IMR-90 (cell line): ENCODE data around the gene ZSWIM5. TPM values are rescaled to one million over a fixed set of nuclear protein-coding genes. Genes with fewer than 3 reads are reported as not detected.

Experiments
- ATAC-seq: fragments of 200-7000 bp; cut with Tn5 transposase; 2 replicates; pipeline ENCODE4 v1.9.1; 2020; ENCODE audit warnings: low read depth, mild to moderate bottlenecking, moderate library complexity
- BruUV-seq: library from RNA; stranded (reverse); fragments of 400-500 nt; replicated peaks from 2 replicates; lab custom pipeline; 2021; lab: Mats Ljungman, UMichigan
- CTCF ChIA-PET: fragments of 300-600 bp; formaldehyde crosslinking; extraction: SDS; loops from one replicate; lab custom pipeline; 2021; ENCODE audit warnings: antibody characterized with exemption; lab: Yijun Ruan, JAX
- POLR2A ChIA-PET: fragments of 300-600 bp; sonication (Branson Sonifier 250); formaldehyde crosslinking; loops from one replicate; lab custom pipeline; 2022; ENCODE audit warnings: antibody characterized with exemption; ENCODE audit not compliant: unreplicated experiment; lab: Charles Lee
- DNase-seq: peaks from one replicate; pipeline ENCODE4 v3.0.0; 2013
- H2AFZ ChIP-seq: replicated peaks from 2 replicates; pipeline ENCODE3; 2013; ENCODE audit warnings: low read length, mild to moderate bottlenecking; ENCODE audit not compliant: poor library complexity
- H2AK5ac ChIP-seq: 2 replicates; pipeline ENCODE4 v1.6.1; 2013; ENCODE audit warnings: low read depth, low read length, inconsistent platforms
- H2AK9ac ChIP-seq: replicated peaks from 2 replicates; pipeline ENCODE3; 2013; ENCODE audit warnings: mild to moderate bottlenecking, low read depth, low read length, moderate library complexity; ENCODE audit not compliant: poor library complexity
- H2BK120ac ChIP-seq: 2 replicates; pipeline ENCODE4 v1.6.1; 2013; ENCODE audit warnings: low read depth, low read length, inconsistent platforms
- H2BK15ac ChIP-seq: 3 replicates; pipeline ENCODE4 v1.6.1; 2013; ENCODE audit warnings: low read depth, low read length, inconsistent platforms
- H2BK20ac ChIP-seq: 2 replicates; pipeline ENCODE4 v1.6.1; 2013; ENCODE audit warnings: low read depth, mild to moderate bottlenecking, inconsistent platforms, low read length, moderate library complexity
- H2BK5ac ChIP-seq: 2 replicates; pipeline ENCODE4 v1.6.1; 2013; ENCODE audit warnings: mild to moderate bottlenecking, low read depth, low read length, inconsistent platforms; ENCODE audit not compliant: poor library complexity, severe bottlenecking
- H3K14ac ChIP-seq: replicated peaks from 2 replicates; pipeline ENCODE4 v1.6.1; 2013; ENCODE audit warnings: low read depth, low read length, inconsistent platforms
- H3K18ac ChIP-seq: 2 replicates; pipeline ENCODE4 v1.6.1; 2013; ENCODE audit warnings: low read depth, low read length, control low read depth
- H3K23ac ChIP-seq: 2 replicates; pipeline ENCODE4 v1.6.1; 2013; ENCODE audit warnings: low read depth, low read length, inconsistent platforms
- H3K27ac ChIP-seq: 2 replicates; pipeline ENCODE4 v1.5.1; 2013; ENCODE audit warnings: mild to moderate bottlenecking, control low read depth, low read length; ENCODE audit not compliant: insufficient read depth
- H3K27me3 ChIP-seq: 2 replicates; pipeline ENCODE4 v1.6.1; 2013; ENCODE audit warnings: low read length; ENCODE audit not compliant: control insufficient read depth, insufficient read depth
- H3K36me3 ChIP-seq: 2 replicates; pipeline ENCODE4 v1.6.1; 2013; ENCODE audit warnings: low read length, mixed read lengths; ENCODE audit not compliant: control insufficient read depth, insufficient read depth
- H3K4ac ChIP-seq: 2 replicates; pipeline ENCODE4 v1.6.1; 2013; ENCODE audit warnings: low read depth, low read length, inconsistent platforms
- H3K4me1 ChIP-seq: 2 replicates; pipeline ENCODE4 v1.6.1; 2013; ENCODE audit warnings: low read length, mixed read lengths; ENCODE audit not compliant: control insufficient read depth, insufficient read depth
- H3K4me2 ChIP-seq: 2 replicates; pipeline ENCODE4 v1.6.1; 2013; ENCODE audit warnings: low read depth, mild to moderate bottlenecking, control low read depth, low read length, moderate library complexity
- H3K4me3 ChIP-seq: 2 replicates; pipeline ENCODE4 v1.5.1; 2013; ENCODE audit warnings: low read depth, mild to moderate bottlenecking, control low read depth, low read length, moderate library complexity; ENCODE audit not compliant: insufficient read depth
- H3K56ac ChIP-seq: 2 replicates; pipeline ENCODE4 v1.6.1; 2013; ENCODE audit warnings: low read length, inconsistent platforms; ENCODE audit not compliant: insufficient read depth; ENCODE audit errors: extremely low read depth
- H3K79me1 ChIP-seq, 2 experiments: 2 replicates each; pipeline ENCODE4 v1.6.1; 2013; ENCODE audit warnings: low read length in 2 of 2, inconsistent platforms in 1 of 2, low read depth in 1 of 2
- H3K9ac ChIP-seq: 2 replicates; pipeline ENCODE4 v1.6.1; 2013; ENCODE audit warnings: low read depth, low read length, control low read depth
- H3K9me1 ChIP-seq: 2 replicates; pipeline ENCODE4 v1.6.1; 2013; ENCODE audit warnings: low read length, inconsistent platforms; ENCODE audit not compliant: insufficient read depth
- H3K9me3 ChIP-seq: 2 replicates; pipeline ENCODE4 v1.6.1; 2013; ENCODE audit warnings: low read length; ENCODE audit not compliant: control insufficient read depth, insufficient read depth
- H4K20me1 ChIP-seq: 2 replicates; pipeline ENCODE4 v1.6.1; 2013; ENCODE audit warnings: low read length, inconsistent platforms; ENCODE audit not compliant: insufficient read depth
- H4K5ac ChIP-seq: 2 replicates; pipeline ENCODE4 v1.6.1; 2013; ENCODE audit warnings: mild to moderate bottlenecking, low read depth, low read length, control low read depth
- H4K8ac ChIP-seq, 2 experiments: 2 replicates each; pipeline ENCODE4 v1.6.1; 2013; ENCODE audit warnings: low read depth in 2 of 2, low read length in 2 of 2, control low read depth in 1 of 2, inconsistent platforms in 1 of 2
- H4K91ac ChIP-seq: 2 replicates; pipeline ENCODE4 v1.6.1; 2013; ENCODE audit warnings: low read depth, low read length, inconsistent platforms; ENCODE audit not compliant: insufficient read depth
- BHLHE40 ChIP-seq: fragments of 150-350 bp; IDR thresholded peaks from 2 replicates; pipeline ENCODE4 v1.6.1; 2016; ENCODE audit warnings: mild to moderate bottlenecking, low read depth, low read length
- CEBPB ChIP-seq: IDR thresholded peaks from 2 replicates; pipeline ENCODE4 v1.6.1; 2012; ENCODE audit warnings: low read depth, low read length, improper control_type of control experiment
- CHD1 ChIP-seq: IDR thresholded peaks from 2 replicates; pipeline ENCODE4 v1.6.1; 2012; ENCODE audit warnings: low read depth, low read length, improper control_type of control experiment
- CTCF ChIP-seq: conservative IDR thresholded peaks from 2 replicates; pipeline ENCODE4 v1.5.1; 2012; ENCODE audit warnings: mild to moderate bottlenecking, low read depth, low read length, improper control_type of control experiment
- ELK1 ChIP-seq: fragments of 150-350 bp; IDR thresholded peaks from 2 replicates; pipeline ENCODE4 v1.6.1; 2016; ENCODE audit warnings: low read depth, mild to moderate bottlenecking, low read length, moderate library complexity, borderline replicate concordance
- MAFK ChIP-seq: IDR thresholded peaks from 2 replicates; pipeline ENCODE4 v1.6.1; 2012; ENCODE audit warnings: low read depth, low read length, improper control_type of control experiment
- MAZ ChIP-seq: IDR thresholded peaks from 2 replicates; pipeline ENCODE4 v1.6.1; 2012; ENCODE audit warnings: low read depth, mild to moderate bottlenecking, low read length, improper control_type of control experiment, moderate library complexity, borderline replicate concordance
- MXI1 ChIP-seq: IDR thresholded peaks from 2 replicates; pipeline ENCODE4 v1.6.1; 2012; ENCODE audit warnings: low read depth, mild to moderate bottlenecking, low read length, moderate library complexity, borderline replicate concordance
- NFE2L2 ChIP-seq: fragments of 150-350 bp; IDR thresholded peaks from 2 replicates; pipeline ENCODE4 v1.6.1; 2016; ENCODE audit warnings: low read depth, mild to moderate bottlenecking, low read length
- POLR2A ChIP-seq: IDR thresholded peaks from 2 replicates; pipeline ENCODE4 v1.6.1; 2012; ENCODE audit warnings: mild to moderate bottlenecking, low read depth, low read length
- RCOR1 ChIP-seq: IDR thresholded peaks from 2 replicates; pipeline ENCODE4 v1.6.1; 2012; ENCODE audit warnings: mild to moderate bottlenecking, low read length, improper control_type of control experiment; ENCODE audit not compliant: insufficient replicate concordance
- RFX5 ChIP-seq: IDR thresholded peaks from 2 replicates; pipeline ENCODE4 v1.8.0; 2012; ENCODE audit warnings: low read depth, mild to moderate bottlenecking, low read length, moderate library complexity
- SMC3 ChIP-seq: fragments of 150-350 bp; IDR thresholded peaks from 2 replicates; pipeline ENCODE4 v1.6.1; 2016; ENCODE audit warnings: low read depth, mild to moderate bottlenecking, antibody characterized with exemption, low read length, moderate library complexity
- USF2 ChIP-seq: fragments of 150-350 bp; IDR thresholded peaks from 2 replicates; pipeline ENCODE4 v1.6.1; 2017; ENCODE audit warnings: mild to moderate bottlenecking, antibody characterized with exemption, low read length, low read depth
- WGBS, 2 experiments: methylation state at CpG; one replicate each; pipeline versions ENCODE4 v1.1.5 to v1.1.7; 2013; ENCODE audit warnings: missing lambda C conversion rate in 2 of 2; ENCODE audit not compliant: insufficient read length in 1 of 2; ENCODE audit errors: extremely low coverage in 2 of 2; 5-methylcytosine and 5-hydroxymethylcytosine counted together
- dilution Hi-C: fragments of 300-500 bp; cut with HindIII; formaldehyde crosslinking; loops from one replicate; pipeline ENCODE4 v1.14.3; 2018; ENCODE audit warnings: low sequenced_read_pairs; ENCODE audit not compliant: unreplicated experiment
- in situ Hi-C: fragments of 300-500 bp; cut with MboI; formaldehyde crosslinking; loops from 3 replicates; pipeline ENCODE4 v1.14.3; 2019; ENCODE audit warnings: low sequenced_read_pairs, inconsistent platforms, mixed read lengths
- intact Hi-C: fragments of 100-400 bp; cut with micrococcal nuclease; formaldehyde crosslinking; loops from 2 replicates; pipeline ENCODE4 v1.10.0; 2022
- polyA plus RNA-seq, 3 experiments: library from polyadenylated mRNA; depleted of rRNA; stranded (reverse); fragments of >200 nt; gene quantifications; 2 replicates each; pipeline ENCODE4 v1.2.3, GENCODE V29; 2012; ENCODE audit warnings: low replicate concordance in 1 of 3
- total RNA-seq: library from RNA; depleted of rRNA; stranded (reverse); fragments of >200 nt; gene quantifications from 2 replicates; pipeline ENCODE4 v1.2.3, GENCODE V29; 2012

The ZSWIM5 gene
- total and polyA plus RNA-seq, 2 of the 4 experiments (the other 2 are of a cell fraction), result under 0.01 to 0.03 TPM

- intact Hi-C loops (loop anchor here (5.0 kb wide), 1 partner anchor 95 kb away; no protein-coding TSS in a partner anchor), in situ Hi-C loops (no loop called here), dilution Hi-C loops (no loop called here)
- ChIA-PET POLR2A (no interaction called here), CTCF (interaction anchor here (0.8 kb wide), 1 partner anchor 24 kb away, joined by 3 read pairs; no protein-coding TSS in a partner anchor)
- no TSS peak for BruUV-seq
- Histone ChIP-seq H3K18ac (no peak overlapping the region), H3K4ac (no peak overlapping the region), H2AK5ac (no peak overlapping the region), H2BK15ac (no peak overlapping the region), H4K5ac (no peak overlapping the region), H3K56ac (no peak overlapping the region), H4K20me1 (no peaks in the 10 kb centered on the region), H2BK5ac (no peak overlapping the region), H4K91ac (no peak overlapping the region), H2BK120ac (no peak overlapping the region), H2BK20ac (no peak overlapping the region), H3K4me1 (no peaks in the 10 kb centered on the region), H3K27ac (no peak overlapping the region), H3K27me3 (peaks cover 35% of the 10 kb centered on the region), H3K9ac (peak overlapping the region; percentile 2; the same call in 1 of the 2 replicates), H3K23ac (no peak overlapping the region), H3K79me1 (no peaks in the 10 kb centered on the region), H3K4me2 (peak overlapping the region; percentile 98), H4K8ac (no peak overlapping the region), H3K9me1 (0 out of 2 replicates have a peak, but pooled peaks cover 4% of the 10 kb centered on the region), H2AK9ac (peak overlapping the region; percentile 7), H3K9me3 (no peaks in the 10 kb centered on the region), H2AFZ (peak overlapping the region; percentile 79), H3K4me3 (peak overlapping the region; percentile 69), H3K36me3 (no peaks in the 10 kb centered on the region), H3K14ac (no peak overlapping the region)
- DNase-seq (no peak), ATAC-seq (no peak)
- WGBS, 2 experiments, result 0% methylated on average over 6 of the region's 18 CpGs; no CpG with 5 or more reads in 1 of the 2 experiments
- TF ChIP-seq MXI1 (no peak), NFE2L2 (no peak), ELK1 (no peak), MAFK (no peak), USF2 (no peak), RCOR1 (no peak), MAZ (no peak), SMC3 (no peak), CTCF (no peak), RFX5 (no peak), POLR2A (no peak), BHLHE40 (no peak), CHD1 (no peak), CEBPB (no peak)
Measured at GRCh38 chr1:45206808-45207623, 611 bp upstream of the ZSWIM5 start.
